ENCODE data around the gene UAP1.

- no peak for TF ChIP-seq EZH2 (IDR thresholded peaks at IDR 0.05; ENCODE audit: insufficient read depth, poor library complexity, severe bottlenecking)
- no peak for TF ChIP-seq EZH2phosphoT487 (IDR thresholded peaks at IDR 0.05; ENCODE audit: insufficient read depth, low read depth)
Measured at GRCh38 chr1:162560303-162561036, 1.1 kb upstream of the UAP1 start.

All from GM23248 (cell line).